ENCODE results near the gene RPS6KA5.
A peak's percentile ranks its signal among the peaks of the same experiment; 100 is the strongest.

Gene RPS6KA5

DNA sequence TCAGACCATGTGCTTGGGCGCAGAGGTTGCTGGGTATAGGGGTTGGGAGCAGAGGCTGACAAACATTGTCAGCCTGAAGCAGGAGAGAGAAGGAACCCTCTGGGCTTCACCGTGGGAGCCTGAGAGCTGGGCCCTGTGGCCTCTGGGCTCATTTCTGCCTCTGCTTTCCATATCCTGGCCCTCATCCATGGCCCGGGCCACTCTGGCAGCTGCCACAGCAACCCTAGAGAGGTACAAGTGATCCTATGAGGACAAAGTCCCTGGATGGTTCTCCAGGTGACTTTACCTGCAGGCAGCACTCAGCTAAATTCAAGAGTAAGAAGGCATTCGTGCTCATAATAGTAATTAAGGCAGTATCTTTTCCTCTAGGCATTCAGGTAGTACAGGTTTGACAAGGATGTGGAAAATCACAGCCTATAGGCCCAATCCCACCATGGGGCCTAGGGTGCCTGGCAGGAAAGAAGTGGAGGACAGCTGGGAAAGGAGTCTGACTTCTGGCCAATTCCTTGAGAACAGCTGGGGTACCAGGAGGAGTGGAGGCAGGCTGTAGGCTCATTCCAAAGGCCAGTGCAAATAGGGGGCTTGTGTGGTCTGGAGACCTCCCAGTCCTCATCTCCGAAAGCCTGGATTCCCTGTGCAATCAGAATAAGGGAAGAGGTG lies 240.6 kb downstream of the RPS6KA5 start:
- H3K23ac ChIP-seq (ENCODE audit: low read length): no peak overlapping the region
- WGBS (ENCODE audit: extremely low coverage, insufficient coverage, insufficient read length): no CpG with 5 or more reads among the region's 5 CpGs

DNA sequence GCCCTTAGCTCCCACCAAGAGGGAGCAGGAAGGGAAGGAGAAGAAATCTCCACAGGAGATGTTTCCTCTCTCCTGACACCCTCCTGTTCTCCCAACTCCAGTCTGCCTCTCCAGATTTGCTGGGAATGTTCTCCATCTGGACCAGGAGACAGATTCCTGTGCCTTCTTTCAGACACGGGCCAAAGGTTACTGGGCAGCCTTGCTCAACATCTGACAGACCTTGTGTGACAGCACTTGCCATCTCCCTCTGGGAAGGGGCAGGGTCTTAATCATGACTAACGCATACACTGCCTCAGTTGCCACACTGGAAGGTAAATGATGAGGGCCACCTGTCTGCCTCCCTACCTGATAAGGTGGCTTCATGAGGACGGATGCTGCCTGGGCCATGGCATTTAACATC lies 241.7 kb downstream of the RPS6KA5 start:
- H4K12ac ChIP-seq (ENCODE audit: low read depth, low read length): no peak overlapping the region
- H2AFZ ChIP-seq (ENCODE audit: insufficient read depth, low read length, poor library complexity): no peak overlapping the region
- H3K27me3 ChIP-seq (ENCODE audit: insufficient read depth, low read length): no peaks in the 10 kb centered on the region
- peak overlapping the region; percentile 21 for H3K14ac ChIP-seq (ENCODE audit: low read length)
- peak overlapping the region; percentile 25 for H2BK12ac ChIP-seq (ENCODE audit: low read length)
- H3K9ac ChIP-seq (ENCODE audit: low read length): no peak overlapping the region
- peak overlapping the region; percentile 20 for H4K91ac ChIP-seq (ENCODE audit: low read depth, low read length)
- H2BK5ac ChIP-seq (ENCODE audit: low read depth, low read length, poor library complexity): peak overlapping the region; percentile 29
- peaks cover 20% of the 10 kb centered on the region for H3K79me1 ChIP-seq (ENCODE audit: low read length)
- DNase-seq: peak in 1 of 2 donors; percentile 24
- no peak overlapping the region for H3K23ac ChIP-seq (ENCODE audit: low read length)
- H3K4me3 ChIP-seq (ENCODE audit: low read depth, low read length): no peak overlapping the region
- peak overlapping the region; percentile 28 for H2BK120ac ChIP-seq (ENCODE audit: insufficient read depth, low read length, poor library complexity)
- WGBS (ENCODE audit: extremely low coverage, insufficient coverage, insufficient read length): no CpG with 5 or more reads among the region's 3 CpGs
- peak overlapping the region; percentile 75 for H2AK5ac ChIP-seq (ENCODE audit: low read length)
- H4K8ac ChIP-seq (ENCODE audit: low read depth, low read length): peak overlapping the region; percentile 36
- H3K27ac ChIP-seq (ENCODE audit: low read depth, low read length): peak overlapping the region; percentile 15
- H3K9me3 ChIP-seq (ENCODE audit: insufficient read depth, low read depth, low read length): peaks cover 4% of the 10 kb centered on the region
- H3K4ac ChIP-seq (ENCODE audit: low read depth, low read length): no peak overlapping the region
- H3K4me1 ChIP-seq (ENCODE audit: control insufficient read depth in 1 of 2, insufficient read depth in 2 of 2, low read length in 2 of 2): peaks cover 17 to 37% of the 10 kb centered on the region in 2 experiments
- no peaks in the 10 kb centered on the region for H3K36me3 ChIP-seq (ENCODE audit: control insufficient read depth in 1 of 2, insufficient read depth in 2 of 2, low read length in 2 of 2)
- peaks cover 11% of the 10 kb centered on the region for H3K79me2 ChIP-seq (ENCODE audit: control insufficient read depth, insufficient read depth, low read length, poor library complexity)
- H3K4me2 ChIP-seq (ENCODE audit: low read length): no peak overlapping the region
- no peak overlapping the region for H3K18ac ChIP-seq (ENCODE audit: low read length)

More for the DNA sequence above, 240.6 kb downstream of the RPS6KA5 start:
- H3K79me2 ChIP-seq (ENCODE audit: control insufficient read depth, insufficient read depth, low read length, poor library complexity): peaks cover 10% of the 10 kb centered on the region
- peak overlapping the region; percentile 37 for H2AK5ac ChIP-seq (ENCODE audit: low read length)
- H3K27me3 ChIP-seq (ENCODE audit: insufficient read depth, low read length): no peaks in the 10 kb centered on the region
- H4K8ac ChIP-seq (ENCODE audit: low read depth, low read length): peak overlapping the region; percentile 46
- DNase-seq: peak in 1 of 2 donors; percentile 44
- peak overlapping the region; percentile 4 for H2BK12ac ChIP-seq (ENCODE audit: low read length)
- H3K4me2 ChIP-seq (ENCODE audit: low read length): no peak overlapping the region
- H2AFZ ChIP-seq (ENCODE audit: insufficient read depth, low read length, poor library complexity): peak overlapping the region; percentile 8
- peak overlapping the region; percentile 67 for H2BK5ac ChIP-seq (ENCODE audit: low read depth, low read length, poor library complexity)
- peak overlapping the region; percentile 33 for H3K14ac ChIP-seq (ENCODE audit: low read length)
- H4K12ac ChIP-seq (ENCODE audit: low read depth, low read length): peak overlapping the region; percentile 16
- peak overlapping the region; percentile 54 for H2BK120ac ChIP-seq (ENCODE audit: insufficient read depth, low read length, poor library complexity)
- peak overlapping the region; percentile 28 for H3K4ac ChIP-seq (ENCODE audit: low read depth, low read length)
- peak overlapping the region; percentile 4 for H3K18ac ChIP-seq (ENCODE audit: low read length)
- peak overlapping the region; percentile 76 for H3K27ac ChIP-seq (ENCODE audit: low read depth, low read length)
- no peak overlapping the region for H3K9ac ChIP-seq (ENCODE audit: low read length)
- peaks cover 20% of the 10 kb centered on the region for H3K79me1 ChIP-seq (ENCODE audit: low read length)
- peak overlapping the region; percentile 87 for H4K91ac ChIP-seq (ENCODE audit: low read depth, low read length)
- H3K36me3 ChIP-seq (ENCODE audit: control insufficient read depth in 1 of 2, insufficient read depth in 2 of 2, low read length in 2 of 2): no peaks in the 10 kb centered on the region
- H3K9me3 ChIP-seq (ENCODE audit: insufficient read depth, low read depth, low read length): peaks cover 6% of the 10 kb centered on the region
- H3K4me1 ChIP-seq (ENCODE audit: control insufficient read depth in 1 of 2, insufficient read depth in 2 of 2, low read length in 2 of 2): peaks cover 17 to 34% of the 10 kb centered on the region in 2 experiments
- H3K4me3 ChIP-seq (ENCODE audit: low read depth, low read length): no peak overlapping the region

DNA sequence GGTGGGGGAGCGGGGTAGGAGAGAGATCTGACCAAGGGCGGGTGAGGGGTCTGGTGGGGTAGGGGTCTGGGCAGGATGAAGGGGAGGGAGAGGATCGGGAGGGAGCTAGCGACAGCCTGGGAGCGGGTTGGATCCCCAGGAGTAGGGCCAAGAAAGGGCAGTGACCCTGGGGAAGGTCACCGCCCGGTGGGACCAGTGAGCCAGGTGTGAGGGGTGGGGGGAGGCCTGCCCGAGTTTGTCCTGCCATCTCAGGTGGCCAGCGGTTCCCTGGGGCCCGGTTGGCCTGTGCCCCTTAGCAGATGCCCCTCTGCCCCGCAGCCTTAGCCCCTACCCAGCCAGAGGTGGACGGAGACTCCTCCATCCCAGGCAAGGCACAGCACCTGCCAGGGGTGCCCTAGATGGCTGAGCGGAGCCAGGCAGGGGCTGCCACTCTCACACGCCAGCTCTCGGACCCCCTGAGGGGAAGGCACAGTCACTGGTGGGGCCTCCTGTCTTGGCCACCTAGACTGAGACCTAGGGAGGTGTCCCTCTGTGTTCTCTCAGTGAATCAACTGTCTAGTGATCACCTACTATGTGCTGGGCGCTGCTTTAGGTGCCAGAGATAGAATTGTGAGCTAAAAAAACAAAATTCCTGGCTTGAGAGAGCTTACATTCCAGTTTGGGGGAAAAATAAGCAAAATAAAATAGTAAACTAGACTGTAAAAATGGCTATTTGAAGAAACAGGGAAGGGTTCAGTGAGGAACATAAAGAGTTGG lies 243.6 kb downstream of the RPS6KA5 start:
- peak overlapping the region; percentile 89 for H2BK12ac ChIP-seq (ENCODE audit: low read length)
- peak overlapping the region; percentile 67 for H3K18ac ChIP-seq (ENCODE audit: low read length)
- WGBS (ENCODE audit: extremely low coverage, insufficient coverage, insufficient read length): no CpG with 5 or more reads among the region's 16 CpGs
- H4K8ac ChIP-seq (ENCODE audit: low read depth, low read length): peak overlapping the region; percentile 62
- H3K4me2 ChIP-seq (ENCODE audit: low read length): no peak overlapping the region
- H2BK5ac ChIP-seq (ENCODE audit: low read depth, low read length, poor library complexity): peak overlapping the region; percentile 26
- peaks cover 16% of the 10 kb centered on the region for H3K79me2 ChIP-seq (ENCODE audit: control insufficient read depth, insufficient read depth, low read length, poor library complexity)
- peaks cover 25% of the 10 kb centered on the region for H3K79me1 ChIP-seq (ENCODE audit: low read length)
- H3K4ac ChIP-seq (ENCODE audit: low read depth, low read length): peak overlapping the region; percentile 50
- peak overlapping the region; percentile 79 for H3K14ac ChIP-seq (ENCODE audit: low read length)
- no peak for DNase-seq
- H3K27me3 ChIP-seq (ENCODE audit: insufficient read depth, low read length): no peaks in the 10 kb centered on the region
- H3K27ac ChIP-seq (ENCODE audit: low read depth, low read length): no peak overlapping the region
- H2BK120ac ChIP-seq (ENCODE audit: insufficient read depth, low read length, poor library complexity): peak overlapping the region; percentile 80
- H3K23ac ChIP-seq (ENCODE audit: low read length): no peak overlapping the region
- peaks cover 2% of the 10 kb centered on the region for H3K9me3 ChIP-seq (ENCODE audit: insufficient read depth, low read depth, low read length)
- no peak overlapping the region for H3K4me3 ChIP-seq (ENCODE audit: low read depth, low read length)
- H2AK5ac ChIP-seq (ENCODE audit: low read length): peak overlapping the region; percentile 97
- no peak overlapping the region for H3K9ac ChIP-seq (ENCODE audit: low read length)
- peak overlapping the region; percentile 10 for H2AFZ ChIP-seq (ENCODE audit: insufficient read depth, low read length, poor library complexity)
- peak overlapping the region; percentile 88 for H4K91ac ChIP-seq (ENCODE audit: low read depth, low read length)
- no peaks in the 10 kb centered on the region for H3K36me3 ChIP-seq (ENCODE audit: control insufficient read depth in 1 of 2, insufficient read depth in 2 of 2, low read length in 2 of 2)
- peaks cover 20 to 39% of the 10 kb centered on the region in 2 experiments for H3K4me1 ChIP-seq (ENCODE audit: control insufficient read depth in 1 of 2, insufficient read depth in 2 of 2, low read length in 2 of 2)
- H4K12ac ChIP-seq (ENCODE audit: low read depth, low read length): peak overlapping the region; percentile 73

GRCh38 chr14:90815822-90816662 lies 244.4 kb downstream of the RPS6KA5 start, which contains the start of gene TTC7B:
Gene TTC7B (minus strand): TSS chr14:90816430. CDS start chr14:90816295, 135 bp downstream.
- Histone ChIP-seq H2BK5ac (ENCODE audit: low read depth, low read length, poor library complexity) (peak within 1 kb of the TSS; percentile 26), H3K79me1 (ENCODE audit: low read length) (peaks cover 27% of the 10 kb centered on the region), H2AFZ (ENCODE audit: insufficient read depth, low read length, poor library complexity) (peak within 1 kb of the TSS; percentile 24), H3K27me3 (ENCODE audit: insufficient read depth, low read length) (no peaks in the 10 kb centered on the region), H3K18ac (ENCODE audit: low read length) (peak within 1 kb of the TSS; percentile 93), H3K27ac (ENCODE audit: low read depth, low read length) (no peak within 1 kb of the TSS), H3K14ac (ENCODE audit: low read length) (peak within 1 kb of the TSS; percentile 79), H3K4ac (ENCODE audit: low read depth, low read length) (peak within 1 kb of the TSS; percentile 86), H3K4me3 (ENCODE audit: low read depth, low read length) (peak within 1 kb of the TSS; percentile 85), H3K9ac (ENCODE audit: low read length) (peak within 1 kb of the TSS; percentile 80), H4K8ac (ENCODE audit: low read depth, low read length) (peak within 1 kb of the TSS; percentile 90), H3K79me2 (ENCODE audit: control insufficient read depth, insufficient read depth, low read length, poor library complexity) (peaks cover 18% of the 10 kb centered on the region), H4K91ac (ENCODE audit: low read depth, low read length) (peak within 1 kb of the TSS; percentile 93), H3K9me3 (ENCODE audit: insufficient read depth, low read depth, low read length) (peaks cover 2% of the 10 kb centered on the region), H4K12ac (ENCODE audit: low read depth, low read length) (peak within 1 kb of the TSS; percentile 75), H3K23ac (ENCODE audit: low read length) (no peak within 1 kb of the TSS), H2BK12ac (ENCODE audit: low read length) (peak within 1 kb of the TSS; percentile 89), H3K4me1 (ENCODE audit: control insufficient read depth in 1 of 2, insufficient read depth in 2 of 2, low read length in 2 of 2) (peaks cover 22 to 41% of the 10 kb centered on the region in 2 experiments), H3K36me3 (ENCODE audit: control insufficient read depth in 1 of 2, insufficient read depth in 2 of 2, low read length in 2 of 2) (no peaks in the 10 kb centered on the region), H3K4me2 (ENCODE audit: low read length) (peak within 1 kb of the TSS; percentile 89), H2BK120ac (ENCODE audit: insufficient read depth, low read length, poor library complexity) (peak within 1 kb of the TSS; percentile 80), H2AK5ac (ENCODE audit: low read length) (peak within 1 kb of the TSS; percentile 97)
- no CpG with 5 or more reads among the region's 111 CpGs for WGBS (ENCODE audit: extremely low coverage, insufficient coverage, insufficient read length)
- DNase-seq: peak; percentile 20 to 61
